Mesodermal cell (in vitro differentiated cells): Measurements from ENCODE around the gene RSPH1. TPM values are rescaled to one million over a fixed set of nuclear protein-coding genes. Genes with fewer than 3 reads are reported as not detected.
A peak's percentile ranks its signal among the peaks of the same experiment; 100 is the strongest.

Source experiments
- H3K27ac ChIP-seq: 2 replicates; pipeline ENCODE4 v1.7.0; 2013; ENCODE audit warnings: mild to moderate bottlenecking, low read depth, low read length, moderate library complexity; ENCODE audit not compliant: severe bottlenecking
- H3K36me3 ChIP-seq: 2 replicates; pipeline ENCODE4 v1.7.1; 2013; ENCODE audit warnings: mild to moderate bottlenecking, low read length, moderate library complexity; ENCODE audit not compliant: control insufficient read depth, insufficient read depth
- H3K4me1 ChIP-seq: one replicate; pipeline ENCODE4 v1.7.1; 2013; ENCODE audit warnings: mild to moderate bottlenecking, low read length; ENCODE audit not compliant: insufficient read depth, control insufficient read depth, poor library complexity, severe bottlenecking
- H3K4me3 ChIP-seq: 2 replicates; pipeline ENCODE4 v1.7.0; 2013; ENCODE audit warnings: low read length, control low read depth, mild to moderate bottlenecking; ENCODE audit not compliant: insufficient read depth, poor library complexity, severe bottlenecking; ENCODE audit errors: extremely low read depth
- H3K9me3 ChIP-seq: 2 replicates; pipeline ENCODE4 v1.7.1; 2013; ENCODE audit warnings: mild to moderate bottlenecking, low read length, moderate library complexity; ENCODE audit not compliant: control insufficient read depth
- WGBS, 2 experiments: methylation state at CpG; one replicate each; pipeline ENCODE4 v1.1.5; 2013; ENCODE audit warnings: missing lambda C conversion rate in 2 of 2; ENCODE audit not compliant: insufficient coverage in 2 of 2; 5-methylcytosine and 5-hydroxymethylcytosine counted together
- polyA plus RNA-seq, 2 experiments: library from polyadenylated mRNA; stranded (reverse); fragments of 50-300 nt; gene quantifications; one replicate each; pipeline ENCODE4 v1.2.3, GENCODE V29; 2013

The RSPH1 gene
- not detected for polyA plus RNA-seq (2013, experiment 1 of 2)
- polyA plus RNA-seq (2013, experiment 2 of 2), result not detected

DNA sequence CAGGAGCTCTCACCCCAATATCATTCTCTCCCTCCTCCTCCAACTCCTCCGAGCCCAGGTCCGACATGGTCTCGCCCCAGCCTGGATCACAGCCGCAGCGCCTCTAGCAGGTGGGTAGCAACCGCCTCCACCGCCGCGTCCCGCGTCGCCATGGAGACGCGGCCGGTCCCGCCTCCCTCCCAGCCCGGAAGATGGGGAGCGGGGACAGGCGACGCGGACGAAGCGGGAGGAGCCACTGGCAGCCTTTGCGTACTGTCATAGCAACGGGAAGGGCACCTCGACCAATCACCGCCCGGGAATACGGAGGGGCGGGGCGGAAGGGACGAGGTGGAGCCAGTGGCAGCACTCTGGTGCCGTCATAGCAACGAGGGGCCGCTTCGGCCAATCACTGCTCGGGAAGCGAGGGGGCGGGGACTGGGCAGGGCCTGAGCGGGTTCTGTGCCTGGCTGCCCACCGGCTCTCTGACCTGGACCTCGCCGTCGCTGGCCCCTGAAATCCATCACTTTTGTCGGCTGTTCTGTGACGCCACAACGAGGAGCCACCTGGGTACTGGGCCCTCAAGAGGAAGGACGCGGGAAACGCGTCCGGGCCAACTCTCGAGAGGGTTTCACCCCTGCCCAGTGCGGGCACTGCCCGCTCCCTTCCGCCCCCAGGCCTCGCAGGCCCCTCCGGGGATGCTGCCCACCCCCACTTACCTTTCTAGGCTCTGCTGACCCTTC, at the start of gene RSPH1:
Gene RSPH1 (minus strand): TSS at position 105 of the 719 bp plus-strand sequence. CDS start 38 bp downstream, at position 67.
- Histone ChIP-seq H3K27ac (peak within 1 kb of the TSS; percentile 13), H3K9me3 (no peaks in the 10 kb centered on the region), H3K4me1 (no peaks in the 10 kb centered on the region), H3K4me3 (peak within 1 kb of the TSS; percentile 55), H3K36me3 (no peaks in the 10 kb centered on the region)
- 1 to 2% methylated on average over 50 to 51 of the region's 58 CpGs for WGBS, 2 experiments

DNA sequence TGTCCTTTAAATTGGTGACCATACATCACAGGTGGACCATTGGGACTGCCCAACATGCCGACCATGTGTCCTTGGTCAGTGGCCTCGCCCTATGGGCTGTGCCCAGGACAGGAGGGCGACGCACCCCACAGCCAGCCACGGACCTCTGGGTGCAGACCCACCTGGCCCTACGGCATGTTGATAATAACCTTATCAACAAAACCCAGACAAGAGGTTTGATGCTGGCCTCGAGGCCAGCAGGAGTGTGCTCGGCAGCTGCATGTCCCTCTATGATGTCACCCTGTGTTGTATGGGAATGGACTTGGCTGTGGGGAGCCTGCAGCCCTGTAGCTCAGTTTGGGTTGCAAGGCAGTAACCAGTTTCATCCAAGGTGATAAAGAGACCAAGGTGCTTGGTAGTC, 49.7 kb upstream of the RSPH1 start:
- H3K4me1 ChIP-seq, result no peaks in the 10 kb centered on the region
- no peak overlapping the region for H3K27ac ChIP-seq
- no peaks in the 10 kb centered on the region for H3K36me3 ChIP-seq
- no peak overlapping the region for H3K4me3 ChIP-seq
- no peaks in the 10 kb centered on the region for H3K9me3 ChIP-seq
- WGBS, 2 experiments, result 44 to 97% methylated on average over 2 to 6 of the region's 8 CpGs

DNA sequence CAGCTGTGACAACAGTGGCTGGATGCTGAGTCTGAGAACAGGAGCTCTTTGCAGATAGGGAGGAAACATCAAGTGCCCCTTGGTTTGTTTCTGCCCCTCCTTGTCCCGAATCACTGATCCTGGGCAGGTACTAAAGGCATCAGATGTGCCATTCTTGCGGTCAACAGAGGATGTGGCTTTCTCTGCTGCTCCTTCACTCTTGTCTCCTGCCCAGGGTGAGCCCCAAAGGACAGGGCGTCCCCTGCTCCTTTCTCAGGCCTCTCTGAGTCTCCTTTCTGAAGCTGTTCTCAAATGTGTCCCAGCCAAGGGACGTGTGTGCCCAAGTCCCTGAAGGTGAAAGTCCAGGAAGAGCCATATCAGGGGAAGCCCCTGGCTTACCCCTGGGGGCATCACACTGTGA, 49.3 kb upstream of the RSPH1 start:
- WGBS, 2 experiments, result 81 to 88% methylated on average over 4 of the region's 4 CpGs
- Histone ChIP-seq H3K27ac (no peak overlapping the region), H3K36me3 (no peaks in the 10 kb centered on the region), H3K4me3 (no peak overlapping the region), H3K4me1 (no peaks in the 10 kb centered on the region), H3K9me3 (no peaks in the 10 kb centered on the region)

DNA sequence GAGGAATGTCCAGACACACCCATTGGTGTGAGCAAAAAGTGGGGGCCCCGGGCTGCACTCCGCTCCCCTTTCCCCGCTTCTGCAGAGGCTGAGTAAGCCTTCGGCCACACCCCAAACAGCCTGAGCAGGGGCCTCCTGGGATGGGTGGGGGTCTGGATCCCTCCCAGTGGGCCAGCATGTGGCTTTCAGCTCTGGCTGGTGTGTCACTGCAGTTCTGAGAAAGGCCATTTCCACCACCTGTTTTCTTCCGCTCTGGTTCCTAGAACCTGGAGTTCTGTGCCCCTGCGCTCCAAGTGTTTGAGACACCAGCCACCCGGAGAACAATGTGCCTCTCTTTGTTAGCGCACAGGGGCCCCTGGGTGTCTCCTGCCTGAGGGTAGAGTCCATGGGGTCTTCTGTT, 48.5 kb upstream of the RSPH1 start:
- Histone ChIP-seq H3K4me1 (no peaks in the 10 kb centered on the region), H3K36me3 (no peaks in the 10 kb centered on the region), H3K9me3 (no peaks in the 10 kb centered on the region), H3K27ac (no peak overlapping the region), H3K4me3 (no peak overlapping the region)
- WGBS, 2 experiments, result 95 to 99% methylated on average over 8 of the region's 8 CpGs

DNA sequence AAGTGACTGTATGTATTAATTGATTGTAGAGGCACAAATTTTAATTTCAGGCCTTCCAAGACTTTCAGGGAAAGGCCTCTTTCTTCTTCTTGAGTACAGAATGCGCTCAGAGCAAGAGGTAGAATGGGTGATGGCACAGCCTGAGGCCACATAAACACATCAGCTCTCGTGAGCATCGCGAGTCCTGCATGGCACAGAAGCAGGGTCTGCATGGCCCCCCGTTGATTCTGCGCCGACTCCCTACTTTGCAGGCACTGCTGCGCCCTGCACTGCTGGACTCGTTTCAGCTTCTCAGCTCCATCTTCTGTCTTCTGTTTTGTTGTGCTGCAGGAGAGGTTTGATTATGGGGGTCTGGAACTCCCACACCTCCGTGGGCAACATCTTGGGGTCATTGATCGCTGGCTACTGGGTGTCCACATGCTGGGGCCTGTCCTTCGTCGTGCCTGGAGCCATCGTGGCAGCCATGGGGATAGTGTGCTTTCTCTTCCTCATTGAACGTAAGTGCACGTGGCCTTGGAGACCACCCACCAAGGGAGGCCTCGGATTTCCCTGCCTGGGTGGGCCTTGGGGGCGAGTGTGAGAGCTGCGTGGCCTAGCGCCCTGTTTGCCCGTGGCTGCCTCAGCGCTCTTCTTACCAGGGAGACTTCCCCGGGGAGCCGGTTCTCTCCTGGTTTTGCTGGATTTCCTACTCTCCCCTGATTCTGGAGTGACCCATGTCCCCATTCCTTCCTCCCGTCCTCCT, 47.3 kb upstream of the RSPH1 start:
- H3K27ac ChIP-seq, result no peak overlapping the region
- 93 to 94% methylated on average over 21 to 22 of the region's 25 CpGs for WGBS, 2 experiments
- H3K36me3 ChIP-seq, result no peaks in the 10 kb centered on the region
- H3K4me3 ChIP-seq, result no peak overlapping the region
- H3K4me1 ChIP-seq, result no peaks in the 10 kb centered on the region
- no peaks in the 10 kb centered on the region for H3K9me3 ChIP-seq

DNA sequence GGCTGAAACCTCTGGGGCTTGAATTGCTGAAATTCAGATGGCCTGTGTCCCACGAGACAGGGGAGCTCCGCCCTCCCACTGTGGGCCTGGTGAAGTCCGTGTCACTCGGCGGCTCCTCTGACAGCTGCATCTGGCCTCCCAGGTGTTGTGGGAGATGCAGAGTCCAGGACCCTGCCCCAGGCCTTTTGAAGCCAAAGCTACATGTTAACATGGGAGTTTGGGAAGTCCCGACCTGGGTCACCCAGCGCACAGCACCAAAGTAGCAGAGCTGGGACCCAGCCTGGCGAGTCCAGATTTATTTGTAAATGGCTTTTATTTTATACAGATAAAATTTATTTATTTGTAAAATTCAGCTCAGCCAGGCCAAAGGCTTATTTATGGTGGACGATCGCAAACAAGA, 46.6 kb upstream of the RSPH1 start:
- Histone ChIP-seq H3K27ac (no peak overlapping the region), H3K9me3 (no peaks in the 10 kb centered on the region), H3K36me3 (no peaks in the 10 kb centered on the region), H3K4me1 (no peaks in the 10 kb centered on the region), H3K4me3 (no peak overlapping the region)
- 94 to 96% methylated on average over 7 to 8 of the region's 10 CpGs for WGBS, 2 experiments

DNA sequence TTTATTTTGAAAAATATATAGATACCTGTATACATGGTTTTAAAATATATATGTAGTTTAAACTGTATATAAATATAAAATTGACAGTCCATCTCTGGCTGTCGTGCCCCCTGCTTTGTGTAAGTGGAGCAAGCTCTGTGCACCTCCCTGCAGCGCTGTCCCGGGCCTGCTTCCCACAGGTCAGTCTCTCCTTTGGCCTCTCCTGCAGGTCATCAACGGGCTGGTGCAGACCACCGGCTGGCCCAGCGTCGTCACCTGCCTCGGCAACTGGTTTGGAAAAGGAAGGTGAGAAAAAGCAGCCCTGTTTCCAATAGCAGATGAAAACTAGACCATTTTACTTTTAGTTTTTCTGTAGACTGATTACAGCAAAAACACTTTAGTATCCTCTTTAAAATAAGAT, 46.2 kb upstream of the RSPH1 start:
- 93 to 100% methylated on average over 2 to 7 of the region's 8 CpGs for WGBS, 2 experiments
- no peak overlapping the region for H3K27ac ChIP-seq
- no peaks in the 10 kb centered on the region for H3K4me1 ChIP-seq
- no peaks in the 10 kb centered on the region for H3K36me3 ChIP-seq
- no peak overlapping the region for H3K4me3 ChIP-seq
- H3K9me3 ChIP-seq, result no peaks in the 10 kb centered on the region

DNA sequence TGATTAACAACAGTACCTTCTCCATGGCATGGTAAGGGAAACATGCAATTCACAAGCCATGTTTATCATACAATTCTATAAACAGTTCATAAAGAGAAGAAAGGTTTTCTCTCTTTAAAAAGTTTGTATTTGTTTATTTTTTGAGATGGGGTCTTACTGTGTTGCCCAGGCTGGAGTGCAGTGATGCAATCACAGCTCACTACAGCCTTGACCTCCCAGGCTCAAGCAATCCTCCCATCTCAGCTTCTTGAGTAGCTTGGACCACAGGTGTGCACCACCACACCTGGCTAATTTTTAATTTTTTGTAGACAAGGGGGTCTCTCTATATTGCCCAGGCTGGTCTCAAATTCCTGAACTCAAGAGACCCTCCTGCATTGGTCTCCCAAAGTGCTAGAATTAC, 45.6 kb upstream of the RSPH1 start:
- H3K27ac ChIP-seq, result no peak overlapping the region
- H3K9me3 ChIP-seq, result no peaks in the 10 kb centered on the region
- H3K4me1 ChIP-seq, result no peaks in the 10 kb centered on the region
- no peaks in the 10 kb centered on the region for H3K36me3 ChIP-seq
- no peak overlapping the region for H3K4me3 ChIP-seq

DNA sequence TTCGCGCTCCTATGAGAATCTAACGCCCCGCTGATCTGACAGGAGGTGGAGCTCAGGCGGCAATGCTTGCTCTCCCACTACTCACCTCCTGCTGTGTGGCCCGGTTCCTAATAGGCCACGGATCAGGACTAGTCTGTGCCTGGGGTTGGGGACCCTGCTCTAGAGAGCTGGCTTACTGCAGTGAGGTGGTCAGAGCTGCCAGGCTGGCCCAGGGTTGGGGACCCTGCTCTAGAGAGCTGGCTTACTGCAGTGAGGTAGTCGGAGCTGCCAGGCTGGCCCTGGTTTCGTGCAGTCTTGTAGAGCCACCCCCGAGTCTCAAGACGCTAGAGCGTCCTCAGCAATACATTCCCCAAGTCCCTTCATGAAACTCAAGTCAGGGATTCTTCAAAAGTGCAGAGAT, 45.1 kb upstream of the RSPH1 start:
- Histone ChIP-seq H3K4me1 (no peaks in the 10 kb centered on the region), H3K9me3 (no peaks in the 10 kb centered on the region), H3K27ac (no peak overlapping the region), H3K36me3 (no peaks in the 10 kb centered on the region), H3K4me3 (no peak overlapping the region)
- 74 to 79% methylated on average over 9 to 10 of the region's 12 CpGs for WGBS, 2 experiments

DNA sequence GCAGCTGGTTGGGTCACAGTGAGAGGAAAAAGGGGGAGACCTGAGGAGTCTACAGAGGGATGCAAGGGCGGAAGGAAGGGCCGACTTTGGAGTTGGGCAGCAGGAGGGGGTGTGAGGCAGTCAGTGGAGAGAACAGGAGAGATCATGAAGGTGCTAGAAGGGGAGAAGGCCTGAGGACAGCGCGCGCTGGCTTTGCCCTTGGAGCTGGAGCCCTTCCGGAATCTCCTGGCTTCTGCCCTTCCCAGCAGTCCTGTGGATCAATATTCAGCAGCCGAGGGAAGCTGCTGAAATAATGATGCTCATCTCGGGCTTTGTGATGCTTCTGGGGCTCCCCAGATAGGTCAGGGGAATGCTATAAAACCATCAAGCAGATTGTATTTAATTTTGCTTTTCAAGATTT, 44.4 kb upstream of the RSPH1 start:
- no peaks in the 10 kb centered on the region for H3K36me3 ChIP-seq
- WGBS, 2 experiments, result 82 to 86% methylated on average over 7 of the region's 8 CpGs
- H3K27ac ChIP-seq, result no peak overlapping the region
- no peaks in the 10 kb centered on the region for H3K4me1 ChIP-seq
- no peak overlapping the region for H3K4me3 ChIP-seq
- no peaks in the 10 kb centered on the region for H3K9me3 ChIP-seq

DNA sequence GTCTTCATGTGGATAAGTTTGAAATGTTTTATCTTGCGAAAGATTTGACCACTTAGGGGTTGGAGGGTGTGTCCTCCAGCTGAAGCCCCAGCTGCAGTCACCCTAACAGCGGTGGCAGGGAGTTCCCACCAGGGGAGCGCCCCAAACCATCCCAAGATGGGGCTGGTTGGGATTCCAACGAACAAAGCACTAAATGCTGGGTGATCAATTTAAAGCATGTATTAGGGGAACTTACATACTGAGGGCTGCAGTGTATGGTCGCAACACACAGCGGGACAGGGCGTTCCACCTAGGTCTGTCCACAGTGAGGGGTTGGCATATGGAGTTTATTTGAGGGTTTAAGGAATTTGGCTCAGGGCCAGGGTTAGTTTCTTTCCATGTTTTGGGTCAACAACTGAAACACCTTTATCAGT, 43.9 kb upstream of the RSPH1 start:
- Histone ChIP-seq H3K4me3 (no peak overlapping the region), H3K4me1 (no peaks in the 10 kb centered on the region), H3K36me3 (no peaks in the 10 kb centered on the region), H3K9me3 (no peaks in the 10 kb centered on the region), H3K27ac (no peak overlapping the region)
- 73 to 77% methylated on average over 5 of the region's 7 CpGs for WGBS, 2 experiments
